ENCODE data around the gene CCDC138. TPM values are rescaled to one million over a fixed set of nuclear protein-coding genes. Genes with fewer than 3 reads are reported as not detected.

The CCDC138 gene
- total and polyA plus RNA-seq, 4 donors: 1.8 to 18.3 (median 5.4) TPM

GRCh38 chr2:108803045-108803736 is 16.6 kb downstream of the CCDC138 start:
- Histone ChIP-seq H3K4me1 (ENCODE audit: control insufficient read depth in 5 of 5, insufficient read depth in 5 of 5, low read length in 5 of 5) (peaks cover 0 to 2% (median 0%) of the 10 kb centered on the region in 5 donors), H3K9me3 (ENCODE audit: control insufficient read depth in 4 of 4, insufficient read depth in 3 of 4, low read length in 3 of 4) (no peaks in the 10 kb centered on the region), H3K4me3 (no peak overlapping the region), H3K9ac (ENCODE audit: insufficient read depth in 1 of 2, low read length in 2 of 2) (no peak overlapping the region), H3K27me3 (ENCODE audit: control insufficient read depth in 3 of 3, insufficient read depth in 3 of 3, low read length in 2 of 3) (no peaks in the 10 kb centered on the region), H3K36me3 (ENCODE audit: control insufficient read depth in 4 of 4, insufficient read depth in 4 of 4, low read length in 4 of 4) (peaks cover 0 to 8% (median 3%) of the 10 kb centered on the region in 4 donors), H3K27ac (ENCODE audit: low read depth in 1 of 2, low read length in 1 of 2) (no peak overlapping the region)
- WGBS, 2 donors: 91 to 93% methylated on average over 7 of the region's 7 CpGs
- DNase-seq: no peak
- ATAC-seq (ENCODE audit: insufficient read depth, low FRiP score): no peak
- TF ChIP-seq, protein P1, sequence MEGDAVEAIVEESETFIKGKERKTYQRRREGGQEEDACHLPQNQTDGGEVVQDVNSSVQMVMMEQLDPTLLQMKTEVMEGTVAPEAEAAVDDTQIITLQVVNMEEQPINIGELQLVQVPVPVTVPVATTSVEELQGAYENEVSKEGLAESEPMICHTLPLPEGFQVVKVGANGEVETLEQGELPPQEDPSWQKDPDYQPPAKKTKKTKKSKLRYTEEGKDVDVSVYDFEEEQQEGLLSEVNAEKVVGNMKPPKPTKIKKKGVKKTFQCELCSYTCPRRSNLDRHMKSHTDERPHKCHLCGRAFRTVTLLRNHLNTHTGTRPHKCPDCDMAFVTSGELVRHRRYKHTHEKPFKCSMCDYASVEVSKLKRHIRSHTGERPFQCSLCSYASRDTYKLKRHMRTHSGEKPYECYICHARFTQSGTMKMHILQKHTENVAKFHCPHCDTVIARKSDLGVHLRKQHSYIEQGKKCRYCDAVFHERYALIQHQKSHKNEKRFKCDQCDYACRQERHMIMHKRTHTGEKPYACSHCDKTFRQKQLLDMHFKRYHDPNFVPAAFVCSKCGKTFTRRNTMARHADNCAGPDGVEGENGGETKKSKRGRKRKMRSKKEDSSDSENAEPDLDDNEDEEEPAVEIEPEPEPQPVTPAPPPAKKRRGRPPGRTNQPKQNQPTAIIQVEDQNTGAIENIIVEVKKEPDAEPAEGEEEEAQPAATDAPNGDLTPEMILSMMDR (IDR thresholded peaks at IDR 0.05; ENCODE audit: control extremely low read depth, extremely low read depth): no peak

DNA sequence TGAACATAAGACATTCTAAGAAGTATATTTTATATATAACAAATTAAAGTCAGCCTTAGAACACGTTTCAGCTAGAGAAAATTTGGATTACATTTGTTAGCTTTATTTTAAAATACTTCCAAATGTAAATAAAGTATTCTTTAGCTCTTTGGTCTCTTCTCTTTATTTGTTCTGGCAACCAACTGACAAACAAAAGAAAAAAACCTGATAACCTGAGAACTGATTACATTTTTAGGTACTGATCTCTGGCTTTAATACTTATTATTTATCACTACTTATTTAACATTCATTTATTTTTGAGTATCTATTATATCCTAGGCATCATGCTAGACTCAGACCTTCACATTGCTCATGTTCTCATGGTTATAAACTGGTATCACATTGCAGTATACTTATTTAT is 18.5 kb downstream of the CCDC138 start:
- H3K4me1 ChIP-seq (ENCODE audit: control insufficient read depth in 5 of 5, insufficient read depth in 5 of 5, low read length in 5 of 5): peaks cover 0 to 2% (median 0%) of the 10 kb centered on the region in 5 donors
- H3K27ac ChIP-seq (ENCODE audit: low read depth in 1 of 2, low read length in 1 of 2): no peak overlapping the region
- H3K9me3 ChIP-seq (ENCODE audit: control insufficient read depth in 4 of 4, insufficient read depth in 3 of 4, low read length in 3 of 4): peaks cover 0 to 5% (median 4%) of the 10 kb centered on the region in 4 donors
- H3K4me3 ChIP-seq: no peak overlapping the region
- TF ChIP-seq, protein P1 (IDR thresholded peaks at IDR 0.05; ENCODE audit: control extremely low read depth, extremely low read depth): no peak
- peaks cover 1 to 4% (median 3%) of the 10 kb centered on the region in 4 donors for H3K36me3 ChIP-seq (ENCODE audit: control insufficient read depth in 4 of 4, insufficient read depth in 4 of 4, low read length in 4 of 4)
- WGBS, 2 donors: 60 to 84% methylated on average over 1 of the region's 1 CpG
- ATAC-seq (ENCODE audit: insufficient read depth, low FRiP score) (no peak), DNase-seq (no peak)
- H3K9ac ChIP-seq (ENCODE audit: insufficient read depth in 1 of 2, low read length in 2 of 2): no peak overlapping the region
- no peaks in the 10 kb centered on the region for H3K27me3 ChIP-seq (ENCODE audit: control insufficient read depth in 3 of 3, insufficient read depth in 3 of 3, low read length in 2 of 3)

- peaks cover 0 to 2% (median 0%) of the 10 kb centered on the region in 5 donors for H3K4me1 ChIP-seq (ENCODE audit: control insufficient read depth in 5 of 5, insufficient read depth in 5 of 5, low read length in 5 of 5)
- H3K9me3 ChIP-seq (ENCODE audit: control insufficient read depth in 4 of 4, insufficient read depth in 3 of 4, low read length in 3 of 4): peaks cover 0 to 5% (median 4%) of the 10 kb centered on the region in 4 donors
- peaks cover 1 to 4% (median 3%) of the 10 kb centered on the region in 4 donors for H3K36me3 ChIP-seq (ENCODE audit: control insufficient read depth in 4 of 4, insufficient read depth in 4 of 4, low read length in 4 of 4)
- 71 to 91% methylated on average over 1 of the region's 1 CpG for WGBS, 2 donors
- H3K27ac ChIP-seq (ENCODE audit: low read depth in 1 of 2, low read length in 1 of 2): no peak overlapping the region
- H3K27me3 ChIP-seq (ENCODE audit: control insufficient read depth in 3 of 3, insufficient read depth in 3 of 3, low read length in 2 of 3): no peaks in the 10 kb centered on the region
- ATAC-seq (ENCODE audit: insufficient read depth, low FRiP score): no peak
- TF ChIP-seq, protein P1 (IDR thresholded peaks at IDR 0.05; ENCODE audit: control extremely low read depth, extremely low read depth): no peak
- DNase-seq: peak in 2 of 3 donors; percentile 23 to 34
- H3K9ac ChIP-seq (ENCODE audit: insufficient read depth in 1 of 2, low read length in 2 of 2): peak overlapping the region in 1 of 2 donors; percentile 38
- H3K4me3 ChIP-seq: no peak overlapping the region
Observed at GRCh38 chr2:108805782-108806181, 19.2 kb downstream of the CCDC138 start.
